ENCODE data around the gene RASGRF1.

The RASGRF1 gene

DNA sequence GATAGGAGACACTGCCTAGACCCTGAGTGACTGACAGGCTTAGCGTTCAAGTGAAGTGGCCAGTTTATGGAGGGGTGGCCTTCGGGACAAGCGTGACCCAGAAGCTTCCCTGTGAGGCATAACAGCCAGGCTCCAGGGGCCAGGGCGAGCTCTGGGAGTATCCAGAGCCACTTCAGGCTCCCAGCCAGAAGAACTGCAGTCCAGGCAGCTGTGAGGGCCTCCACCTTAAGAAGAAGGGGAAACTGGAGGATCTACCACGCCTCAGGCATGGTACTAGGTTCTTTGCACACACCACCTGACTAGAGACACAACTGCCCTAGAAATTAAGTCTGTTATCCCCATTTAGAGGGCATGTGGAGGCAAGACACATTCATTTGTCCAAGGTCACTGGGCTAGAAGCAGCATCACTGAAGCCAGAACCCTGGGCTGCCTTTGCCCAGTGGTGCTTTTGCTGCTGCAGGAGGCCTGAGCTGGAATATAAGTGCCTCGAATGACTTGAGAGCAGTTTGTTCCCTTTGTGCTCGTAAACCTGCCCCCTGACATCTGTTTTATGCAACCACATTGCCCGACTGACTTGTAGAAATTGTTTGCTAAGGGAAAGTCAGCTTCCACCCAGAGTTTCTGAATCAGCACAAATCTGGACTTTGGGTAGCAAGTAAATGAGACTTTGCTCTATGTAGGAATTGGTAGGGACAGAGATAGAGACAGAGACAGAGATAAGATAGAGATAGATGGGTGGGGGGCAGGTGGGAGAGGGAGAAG, 23.3 kb downstream of the RASGRF1 start:
- no peak for DNase-seq

DNA sequence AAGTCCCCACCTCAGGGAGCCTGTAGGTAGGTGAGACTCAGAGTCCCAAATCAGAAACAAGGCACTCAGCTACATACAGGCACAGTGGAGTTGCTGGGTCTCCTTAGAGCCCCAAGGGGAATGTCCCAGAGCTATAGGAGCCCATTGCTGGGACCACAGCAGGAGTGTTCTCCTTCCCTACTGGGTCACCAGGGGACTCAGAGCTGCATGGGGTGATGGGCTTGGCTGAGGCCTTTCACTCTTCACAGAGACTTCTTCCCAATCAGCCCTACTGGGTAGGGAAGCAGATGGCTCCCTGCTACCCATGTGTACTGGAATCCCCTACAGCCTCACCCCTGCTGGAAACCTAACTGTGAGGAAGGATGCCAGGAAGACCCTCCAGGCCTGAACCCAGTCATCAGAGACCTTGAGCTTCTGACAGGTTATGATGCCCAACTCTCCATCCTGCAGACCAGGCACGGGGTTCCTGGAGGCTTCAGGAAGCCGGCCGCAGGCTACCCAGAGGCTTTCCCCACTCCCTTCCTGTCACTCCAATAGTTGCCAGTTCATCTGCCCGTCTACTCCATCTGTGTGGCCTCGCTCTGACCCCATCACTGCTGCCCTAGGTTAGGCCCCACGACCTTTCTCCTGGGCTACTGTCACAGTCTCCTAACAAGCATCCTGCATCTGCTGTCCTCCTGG, 24.0 kb downstream of the RASGRF1 start:
- no peak for DNase-seq

DNA sequence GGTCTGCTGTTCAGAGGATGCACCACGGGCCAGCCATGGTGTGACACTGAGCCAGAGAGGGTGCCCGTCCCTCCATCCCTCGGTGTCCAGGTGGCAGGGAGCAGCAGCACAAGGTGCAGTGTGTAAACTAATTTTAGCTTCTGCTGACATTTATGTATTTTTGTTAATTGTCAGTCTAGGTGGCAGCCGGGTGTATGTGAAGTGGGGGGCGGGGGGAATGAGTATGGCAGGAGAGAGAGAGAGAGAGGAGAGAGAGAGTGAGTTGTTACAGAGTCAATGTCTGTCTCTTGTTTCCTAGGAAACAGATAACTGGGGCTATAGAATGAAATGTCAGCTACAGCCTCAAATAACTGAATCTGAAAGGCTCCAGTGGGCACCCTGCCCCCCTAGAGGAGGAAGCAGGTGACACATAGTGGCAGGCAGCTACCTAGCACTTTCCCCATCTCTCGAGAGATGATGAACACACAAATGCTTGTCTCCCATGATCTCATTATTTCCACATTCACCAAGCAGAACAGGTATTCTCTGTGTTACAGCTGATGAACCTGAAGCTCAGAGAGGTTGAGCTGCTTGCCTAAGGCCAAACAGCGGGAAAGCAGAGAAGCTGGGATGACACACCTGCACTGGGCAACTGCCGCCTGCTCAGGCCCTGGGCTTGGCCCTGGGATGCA, 24.7 kb downstream of the RASGRF1 start:
- no peak for DNase-seq

DNA sequence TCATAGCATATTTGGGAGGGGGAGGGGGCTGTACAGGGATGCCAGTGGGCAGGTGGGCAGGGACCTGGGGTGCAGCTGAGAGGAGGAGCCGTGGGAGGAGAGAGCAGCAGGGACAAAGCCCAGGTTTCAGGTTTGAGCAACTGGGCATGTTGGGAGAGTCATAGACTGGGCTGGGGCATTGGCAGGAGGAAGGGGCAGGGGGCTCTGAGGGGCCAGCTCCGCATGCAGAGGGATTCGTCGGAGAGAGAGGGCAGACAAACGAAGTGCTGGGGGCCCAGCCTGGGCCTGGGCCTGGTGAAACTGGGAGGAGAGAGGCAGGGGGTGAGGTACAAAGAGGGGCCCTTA, 25.2 kb downstream of the RASGRF1 start:
- no peak for DNase-seq

DNA sequence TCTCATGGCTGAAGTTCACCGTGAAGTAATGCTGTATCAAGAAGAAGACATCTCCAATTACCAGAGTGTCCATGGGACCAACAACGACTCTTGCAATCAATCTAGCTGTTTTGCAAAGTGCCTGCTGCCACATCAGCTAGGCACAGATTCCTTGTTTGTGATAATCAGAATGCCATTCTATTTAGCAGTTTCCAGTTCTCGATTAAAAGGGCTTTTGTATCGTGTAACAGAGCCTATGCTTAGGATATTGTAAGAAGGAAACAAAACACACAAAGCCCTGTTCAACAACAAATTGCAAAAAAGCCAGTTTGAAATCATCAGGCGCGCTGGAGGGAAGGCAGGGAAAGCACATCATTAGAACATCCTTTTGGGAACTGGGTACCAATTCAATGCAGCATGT, 26.1 kb downstream of the RASGRF1 start:
- no peak for DNase-seq

DNA sequence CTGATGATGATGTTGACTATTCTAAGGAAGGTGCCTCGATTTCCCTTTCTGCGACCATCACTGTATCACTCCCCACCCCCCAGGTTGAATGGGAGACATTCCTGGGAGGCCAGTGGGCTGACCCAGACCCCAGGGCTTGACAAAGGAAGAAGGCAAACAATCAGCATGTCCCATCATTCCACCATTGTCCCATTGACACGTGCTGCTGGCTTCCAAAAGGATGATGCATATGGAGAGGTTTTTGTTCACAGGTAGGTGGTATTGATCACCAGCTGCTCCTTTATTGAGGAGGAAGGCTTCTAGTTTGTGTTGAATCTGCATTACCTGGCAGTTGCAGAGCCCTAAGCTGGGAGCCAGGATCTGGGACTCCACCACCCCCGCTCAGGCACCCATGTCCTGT, 30.4 kb downstream of the RASGRF1 start:
- no peak for DNase-seq

DNA sequence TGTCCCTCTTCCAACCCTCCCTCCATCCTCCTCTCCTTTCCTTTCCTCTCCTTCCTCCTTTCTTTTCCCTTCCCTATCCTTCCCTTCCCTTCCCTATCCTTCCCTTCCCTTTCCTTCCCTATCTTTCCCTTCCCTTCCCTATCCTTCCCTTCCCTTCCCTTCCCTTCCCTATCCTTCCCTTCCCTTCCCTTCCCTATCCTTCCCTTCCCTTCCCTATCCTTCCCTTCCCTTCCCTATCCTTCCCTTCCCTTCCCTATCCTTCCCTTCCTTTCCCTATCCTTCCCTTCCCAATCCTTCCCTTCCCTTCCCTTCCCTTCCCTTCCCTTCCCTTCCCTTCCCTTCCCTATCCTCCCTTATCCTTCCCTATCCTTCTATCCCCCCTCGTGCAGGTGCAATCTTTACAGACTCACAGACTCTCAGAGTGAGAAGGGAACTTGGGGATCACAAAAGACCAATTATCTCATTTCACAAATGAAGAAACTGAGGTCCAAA, 31.5 kb downstream of the RASGRF1 start:
- no peak for DNase-seq

DNA sequence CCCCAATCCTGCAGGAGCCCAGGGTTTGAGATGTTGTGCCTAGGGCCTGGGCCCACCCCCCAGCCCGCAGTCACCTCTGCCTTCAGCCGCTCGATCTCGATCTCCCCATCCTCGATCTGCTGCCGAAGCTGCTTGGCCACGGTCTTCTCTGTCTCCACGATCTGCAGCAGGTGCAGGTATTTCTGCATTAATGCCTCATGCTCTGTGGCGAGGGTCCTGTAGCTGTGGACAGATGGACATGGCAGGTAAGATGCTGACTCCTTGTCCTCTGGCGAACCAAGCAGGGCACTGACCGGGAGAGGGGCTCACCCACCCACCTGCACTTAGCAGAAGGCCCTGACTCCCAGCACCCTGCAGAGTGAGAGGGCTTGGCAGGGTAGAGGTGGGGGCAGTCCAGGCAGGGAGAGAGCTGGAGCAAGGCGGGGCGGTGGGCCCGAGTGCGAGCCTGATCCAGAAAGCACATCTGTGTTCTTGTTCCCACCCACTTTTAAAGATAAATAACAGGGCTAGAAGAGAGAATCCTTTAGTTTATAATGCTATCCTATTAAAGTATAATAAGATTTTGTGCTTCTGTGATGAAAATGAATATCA, 32.2 kb downstream of the RASGRF1 start:
- DNase-seq: no peak

DNA sequence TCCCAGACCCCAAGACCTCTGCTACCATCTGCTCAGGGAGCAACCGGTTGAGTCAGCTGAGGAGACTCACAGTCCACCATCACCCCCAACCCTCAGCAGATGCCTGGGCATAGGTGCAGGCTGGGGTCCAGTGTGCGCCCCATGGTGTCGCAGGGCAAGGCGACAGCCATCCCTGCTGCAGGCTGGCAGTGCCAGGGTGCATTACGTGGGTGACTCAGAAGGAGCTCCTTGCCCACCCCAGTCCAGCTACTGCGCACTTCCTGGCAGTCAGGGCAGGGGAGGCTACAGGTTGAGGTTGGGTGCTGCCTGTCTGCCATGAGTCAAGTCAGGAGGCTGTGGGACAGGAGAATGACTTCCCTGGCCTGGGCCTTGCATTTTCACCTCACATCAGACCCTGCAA, 33.5 kb downstream of the RASGRF1 start:
- DNase-seq: no peak

DNA sequence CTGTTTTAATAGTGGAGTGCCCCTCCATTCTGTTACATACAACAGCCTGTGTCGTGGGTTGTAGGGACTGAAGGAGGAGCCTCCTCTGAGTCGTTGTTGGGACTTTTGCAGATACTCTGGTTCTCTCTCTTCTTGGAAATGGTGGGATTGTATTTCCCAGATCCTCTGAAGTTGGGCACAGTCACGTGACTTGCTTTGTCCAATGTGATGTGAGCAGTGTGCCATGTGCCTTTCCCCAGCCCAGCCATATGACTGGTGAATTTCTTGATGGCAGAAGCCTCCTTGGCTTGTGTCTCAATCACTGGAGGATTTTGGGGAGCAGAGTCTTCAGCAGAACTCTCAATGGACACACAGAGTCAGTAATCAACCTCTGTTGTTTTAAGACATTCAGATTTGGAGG, 36.2 kb downstream of the RASGRF1 start:
- DNase-seq: no peak

DNA sequence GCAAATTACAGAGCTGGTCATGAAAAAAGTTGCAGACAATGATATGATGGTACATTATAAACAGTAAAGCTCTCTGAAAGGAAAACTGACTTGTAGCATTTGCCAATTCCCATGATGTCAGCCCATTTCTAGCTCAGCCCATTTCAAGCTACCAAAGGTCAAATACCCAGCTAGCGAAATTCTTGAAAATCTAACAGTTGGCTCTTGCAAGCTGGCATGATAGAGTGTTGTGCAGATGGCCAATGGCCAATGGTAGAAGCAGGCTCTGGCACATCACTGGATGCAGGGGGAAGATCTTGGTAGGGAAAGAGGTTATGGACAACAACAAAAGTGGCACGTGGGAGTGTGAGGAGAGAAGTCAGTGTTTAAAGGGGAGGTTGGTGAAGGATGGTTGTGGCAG, 36.7 kb downstream of the RASGRF1 start:
- no peak for DNase-seq

DNA sequence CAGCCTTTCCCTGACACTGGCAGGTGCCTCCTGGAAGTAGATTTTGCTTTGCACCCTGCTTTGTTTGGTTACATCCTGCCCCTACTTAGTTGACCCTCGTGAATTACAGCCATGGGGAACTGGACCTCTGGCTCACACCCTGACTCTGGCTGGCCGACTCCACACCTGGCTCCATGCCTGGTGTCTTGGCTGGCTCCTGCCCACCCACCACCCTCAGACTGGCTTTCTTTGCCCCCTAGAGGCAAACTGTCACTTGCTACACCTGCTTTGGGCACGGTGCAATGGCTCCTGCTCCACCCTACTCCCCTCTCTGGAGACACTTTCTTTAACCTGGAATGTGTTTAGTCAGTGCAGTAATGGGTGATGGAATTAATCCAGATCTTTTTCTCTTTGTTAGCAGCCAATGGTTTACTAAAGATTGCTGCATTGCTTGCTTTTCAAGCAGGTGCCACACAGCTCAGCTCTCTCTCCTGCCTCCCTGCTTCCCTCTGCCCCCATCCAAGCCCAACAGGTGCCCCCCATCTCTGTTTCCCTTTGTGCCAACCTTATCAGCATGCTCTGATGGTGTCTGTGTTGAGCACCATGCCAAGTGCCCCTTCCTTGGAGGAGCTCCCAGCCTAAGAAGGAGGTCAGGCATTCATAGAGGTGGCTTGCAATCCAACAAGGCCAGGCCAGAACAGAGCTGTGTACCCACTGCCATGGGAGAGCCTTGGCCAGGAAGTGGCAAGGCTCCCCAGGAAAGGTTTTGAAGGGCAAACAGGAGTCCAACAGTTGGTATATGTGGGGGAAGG, 38.4 kb downstream of the RASGRF1 start:
- no peak for DNase-seq

DNA sequence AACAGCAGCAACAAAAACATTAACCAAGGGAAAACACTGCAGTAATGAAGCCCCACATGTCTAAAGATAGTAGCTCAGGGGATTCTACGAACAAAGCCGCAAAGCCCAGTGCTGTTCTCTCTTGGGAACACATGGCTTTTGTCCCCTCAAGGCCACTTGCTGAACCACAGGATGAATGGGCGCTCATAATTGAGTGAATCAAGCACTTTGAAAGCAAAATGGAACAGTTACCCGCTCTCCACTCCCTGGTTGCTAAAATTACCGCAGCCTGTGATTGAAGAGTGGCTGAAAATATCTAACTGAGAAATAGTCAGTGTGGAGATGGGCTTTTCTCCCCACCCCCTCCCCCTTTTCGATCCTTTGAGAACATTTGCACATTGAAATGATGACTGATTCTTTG, 39.6 kb downstream of the RASGRF1 start:
- no peak for DNase-seq

DNA sequence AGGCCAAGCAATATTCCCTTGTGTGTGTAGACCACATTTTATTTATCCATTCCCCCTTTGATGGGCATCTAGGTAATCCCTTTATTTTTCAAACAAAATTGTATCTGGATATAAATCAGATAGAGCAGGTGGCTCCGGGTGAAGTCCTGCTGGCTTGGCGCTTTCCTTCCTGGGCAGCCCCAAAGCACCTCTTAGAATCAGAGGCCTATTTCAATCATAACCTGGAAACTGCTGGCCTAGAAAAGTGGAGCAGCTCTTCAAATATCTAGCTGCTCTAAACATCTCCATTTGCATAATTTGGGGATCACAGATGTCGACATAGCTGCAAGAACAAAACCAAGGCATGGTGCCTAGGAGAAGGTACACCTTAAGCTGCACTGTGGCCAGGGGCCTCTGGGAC, 40.2 kb downstream of the RASGRF1 start:
- no peak for DNase-seq

DNA sequence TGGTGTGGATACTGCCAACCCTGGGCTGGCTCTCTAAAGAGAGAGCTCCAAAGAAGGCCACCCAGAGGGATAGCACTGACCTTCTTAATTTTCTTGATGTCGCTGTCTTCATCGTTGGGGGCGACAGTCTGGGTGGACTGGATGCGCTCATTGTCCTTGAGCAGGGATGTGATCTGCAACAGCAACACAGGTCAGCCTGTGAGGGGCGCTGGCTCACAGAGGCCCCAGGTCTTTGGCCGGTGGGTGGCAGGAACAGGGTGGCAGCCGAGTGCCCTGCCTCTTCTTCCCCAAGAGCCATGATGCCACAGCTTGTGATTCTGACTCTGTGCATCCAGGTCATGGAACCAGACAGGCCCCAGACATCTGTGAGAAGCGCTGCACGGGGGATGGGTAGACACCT, 41.2 kb downstream of the RASGRF1 start:
- no peak for DNase-seq

DNA sequence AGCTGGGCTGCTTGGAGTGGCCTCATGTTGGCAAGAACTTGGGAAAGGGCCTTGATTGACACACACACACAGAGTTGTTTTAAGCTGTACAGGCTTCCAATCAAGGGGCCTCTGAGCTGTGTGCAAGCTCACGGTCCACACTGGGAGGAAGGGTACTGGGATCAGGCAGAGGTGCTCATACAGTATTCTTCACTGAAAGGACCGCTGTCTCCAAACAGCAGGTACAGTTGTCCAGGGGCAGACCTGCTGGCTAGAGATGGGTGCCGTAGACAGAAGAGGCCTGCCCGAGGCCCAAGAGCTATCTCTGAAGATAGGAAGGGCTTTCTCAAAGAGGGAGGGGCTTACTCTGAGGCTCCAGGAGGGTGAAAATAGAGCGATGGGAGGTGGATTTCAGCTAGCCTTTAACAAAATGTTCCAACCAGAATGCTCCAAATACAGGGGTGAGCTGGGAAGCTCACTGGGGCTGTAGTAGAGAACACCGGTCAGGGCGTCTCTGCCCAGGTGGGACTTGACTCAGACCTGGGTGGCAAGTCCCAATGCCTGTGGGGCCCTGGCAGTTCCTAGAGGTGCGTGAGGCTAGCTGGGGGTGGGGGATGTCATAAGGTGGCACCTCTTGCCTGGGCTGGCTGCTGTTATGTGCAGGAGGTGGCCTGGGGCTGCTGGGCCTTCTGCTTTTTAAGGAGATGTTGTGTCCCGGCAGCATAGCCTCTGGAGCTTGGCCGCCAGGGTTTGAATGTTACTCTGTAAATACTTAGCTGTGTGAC, 42.7 kb downstream of the RASGRF1 start:
- DNase-seq: no peak

DNA sequence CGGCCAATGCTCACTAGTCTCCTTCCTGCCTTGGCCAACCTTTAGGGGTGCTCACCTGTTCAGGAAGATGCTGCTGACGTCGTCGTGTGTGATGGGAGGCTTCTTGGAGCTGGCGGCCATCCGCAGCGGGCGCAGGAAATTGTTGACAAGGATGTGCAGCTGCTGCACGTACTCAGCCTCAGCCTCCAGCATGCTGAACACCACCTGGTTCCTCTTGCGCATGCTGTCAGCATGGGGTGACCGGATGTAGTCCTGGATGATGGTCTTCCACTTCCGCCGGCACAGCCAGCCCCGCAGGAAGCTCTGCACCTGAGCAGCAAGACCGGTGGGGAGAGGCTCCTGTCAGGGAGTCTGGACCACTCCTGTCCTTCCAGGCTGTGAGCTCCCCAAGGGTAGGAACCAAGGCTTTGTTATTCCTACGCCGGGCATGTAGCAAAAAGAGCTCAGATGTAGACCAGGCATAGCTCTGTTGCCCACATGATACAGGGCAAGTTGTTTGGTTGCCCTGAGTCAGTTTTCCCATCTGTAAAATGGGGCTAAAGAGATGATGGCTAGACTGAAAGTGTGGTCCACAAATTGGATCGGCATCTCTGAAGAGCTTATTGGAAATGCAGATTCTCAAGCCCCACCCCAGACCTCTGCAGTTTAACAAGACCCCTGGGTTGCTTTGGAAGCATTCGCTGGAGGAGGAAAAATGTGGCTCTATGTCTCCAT, 43.7 kb downstream of the RASGRF1 start:
- DNase-seq: no peak

DNA sequence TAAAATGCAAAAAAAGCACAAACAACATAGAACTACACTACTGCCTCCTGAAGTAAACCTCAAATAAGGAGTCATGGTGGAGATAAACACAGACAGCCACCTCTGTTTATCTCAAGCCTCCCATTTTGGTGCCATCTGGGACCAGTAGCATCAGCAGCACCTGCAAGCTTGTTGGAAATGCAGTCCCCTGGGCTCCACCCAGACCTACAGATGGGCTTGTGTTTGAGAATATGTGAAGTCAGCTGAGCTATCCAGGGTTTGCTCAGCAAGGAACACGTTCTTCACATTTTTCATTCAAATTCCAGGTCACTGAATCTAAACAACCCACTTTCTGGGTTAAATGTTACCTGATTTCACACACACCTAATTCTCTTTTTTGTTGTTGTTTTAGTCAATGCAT, 45.5 kb downstream of the RASGRF1 start:
- no peak for DNase-seq

DNA sequence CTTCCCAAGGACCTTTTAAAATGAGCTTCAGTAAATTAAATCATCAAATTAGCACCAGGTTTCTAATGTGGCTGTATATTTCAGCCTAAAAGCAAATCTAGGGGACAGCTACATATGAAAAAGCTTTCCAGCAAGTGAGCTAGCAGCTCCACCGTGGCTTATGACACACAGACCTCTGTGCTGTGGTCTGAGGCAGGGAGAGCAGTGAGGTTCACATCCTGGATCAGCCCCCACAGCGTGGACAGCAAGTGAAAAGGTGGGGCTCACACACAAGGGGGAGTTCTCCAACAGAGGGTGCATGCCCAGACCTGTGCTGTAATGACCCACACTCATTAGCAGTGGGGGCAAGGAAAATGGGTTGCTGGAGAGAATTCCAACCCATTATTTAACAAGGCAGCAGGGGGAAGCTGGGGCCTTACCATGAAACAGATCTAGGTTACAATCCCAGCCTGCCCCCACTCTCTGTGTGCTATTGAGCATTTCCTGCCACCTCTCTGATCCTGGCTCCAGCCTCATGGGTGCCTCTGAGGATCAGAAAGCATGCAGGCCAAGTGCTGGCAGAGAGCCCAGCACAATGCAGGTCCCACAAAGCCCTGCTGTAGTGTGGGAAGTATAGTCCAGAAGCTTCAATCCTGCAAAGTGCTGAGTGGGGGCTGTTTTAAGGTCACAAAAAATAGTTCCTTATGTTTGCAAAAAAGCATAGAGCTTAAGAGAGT, 48.2 kb downstream of the RASGRF1 start:
- DNase-seq: no peak

DNA sequence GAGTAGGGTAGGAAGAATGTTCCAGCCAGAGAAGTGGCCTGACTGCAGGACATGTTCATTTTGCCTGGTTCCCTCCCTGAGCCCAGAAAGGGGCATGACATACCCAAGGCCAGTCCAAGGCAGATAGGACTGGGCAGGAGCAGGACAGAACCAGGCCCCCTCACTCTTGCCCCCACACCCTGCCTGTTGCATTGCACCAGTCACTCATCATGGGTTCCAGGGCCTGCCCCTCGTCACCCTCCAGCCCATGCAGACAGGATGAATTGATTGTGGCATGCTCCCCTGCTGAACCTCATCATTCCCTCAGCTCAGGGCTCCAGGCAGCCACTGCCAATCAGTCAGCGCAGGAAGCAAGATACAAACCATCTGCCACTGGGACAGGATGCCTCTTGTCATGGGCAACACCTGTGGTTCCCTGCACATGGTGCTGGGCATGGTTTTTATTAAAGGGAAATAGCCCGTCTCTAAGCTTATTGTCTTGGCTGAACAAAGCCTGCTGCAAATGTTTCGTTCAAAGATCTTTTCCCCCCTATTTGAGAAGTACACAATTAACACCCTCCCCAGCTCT, 48.9 kb downstream of the RASGRF1 start:
- DNase-seq: no peak
